ENCODE measurements around the gene ARHGAP26. TPM values are rescaled to one million over a fixed set of nuclear protein-coding genes. Genes with fewer than 3 reads are reported as not detected.

ARHGAP26 gene
- total RNA-seq, 4 donors from 2014 or later = 35.0 to 72.2 (median 44.0) TPM

DNA sequence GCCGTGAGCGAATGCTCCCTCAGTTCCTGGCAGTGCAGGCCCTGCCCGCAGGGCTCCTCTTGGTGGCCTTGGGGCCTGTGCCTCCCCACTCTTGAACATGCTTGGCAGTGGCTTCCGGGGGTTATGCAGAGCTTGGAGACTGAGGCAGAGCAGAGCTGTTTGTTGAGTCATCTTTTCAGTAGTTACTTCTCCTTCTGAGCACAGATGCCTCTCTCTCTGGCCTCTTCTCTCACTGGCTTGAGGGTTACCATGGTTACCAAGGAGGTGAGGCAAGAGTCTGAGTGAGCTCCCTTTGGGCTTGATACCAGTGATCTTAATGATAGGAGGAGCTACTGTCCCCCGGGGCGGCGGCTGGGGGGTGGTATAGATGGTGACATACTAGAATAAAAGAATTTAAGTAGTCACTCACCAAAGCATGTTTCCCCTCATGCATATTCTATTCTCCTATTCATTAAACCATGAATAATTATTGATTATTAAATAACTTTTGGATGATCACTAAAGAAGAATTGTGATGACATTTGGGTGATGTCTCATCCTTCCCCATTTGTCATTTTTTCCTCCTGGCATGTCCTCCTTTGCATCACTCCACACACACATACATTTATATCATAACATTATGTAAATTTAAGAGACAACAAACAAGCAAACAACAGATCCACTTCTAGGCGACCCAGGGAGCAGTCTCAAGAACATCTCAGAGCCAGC, 111.1 kb downstream of the ARHGAP26 start:
- TF ChIP-seq, protein P1, sequence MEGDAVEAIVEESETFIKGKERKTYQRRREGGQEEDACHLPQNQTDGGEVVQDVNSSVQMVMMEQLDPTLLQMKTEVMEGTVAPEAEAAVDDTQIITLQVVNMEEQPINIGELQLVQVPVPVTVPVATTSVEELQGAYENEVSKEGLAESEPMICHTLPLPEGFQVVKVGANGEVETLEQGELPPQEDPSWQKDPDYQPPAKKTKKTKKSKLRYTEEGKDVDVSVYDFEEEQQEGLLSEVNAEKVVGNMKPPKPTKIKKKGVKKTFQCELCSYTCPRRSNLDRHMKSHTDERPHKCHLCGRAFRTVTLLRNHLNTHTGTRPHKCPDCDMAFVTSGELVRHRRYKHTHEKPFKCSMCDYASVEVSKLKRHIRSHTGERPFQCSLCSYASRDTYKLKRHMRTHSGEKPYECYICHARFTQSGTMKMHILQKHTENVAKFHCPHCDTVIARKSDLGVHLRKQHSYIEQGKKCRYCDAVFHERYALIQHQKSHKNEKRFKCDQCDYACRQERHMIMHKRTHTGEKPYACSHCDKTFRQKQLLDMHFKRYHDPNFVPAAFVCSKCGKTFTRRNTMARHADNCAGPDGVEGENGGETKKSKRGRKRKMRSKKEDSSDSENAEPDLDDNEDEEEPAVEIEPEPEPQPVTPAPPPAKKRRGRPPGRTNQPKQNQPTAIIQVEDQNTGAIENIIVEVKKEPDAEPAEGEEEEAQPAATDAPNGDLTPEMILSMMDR (IDR thresholded peaks at IDR 0.05; ENCODE audit: low read depth) = no peak

GRCh38 chr5:142881784-142882126, 111.6 kb downstream of the ARHGAP26 start:
- TF ChIP-seq, protein P1 (IDR thresholded peaks at IDR 0.05; ENCODE audit: low read depth) = no peak

GRCh38 chr5:142883025-142883424, 112.8 kb downstream of the ARHGAP26 start:
- TF ChIP-seq, protein P1 (IDR thresholded peaks at IDR 0.05; ENCODE audit: low read depth) = no peak

DNA sequence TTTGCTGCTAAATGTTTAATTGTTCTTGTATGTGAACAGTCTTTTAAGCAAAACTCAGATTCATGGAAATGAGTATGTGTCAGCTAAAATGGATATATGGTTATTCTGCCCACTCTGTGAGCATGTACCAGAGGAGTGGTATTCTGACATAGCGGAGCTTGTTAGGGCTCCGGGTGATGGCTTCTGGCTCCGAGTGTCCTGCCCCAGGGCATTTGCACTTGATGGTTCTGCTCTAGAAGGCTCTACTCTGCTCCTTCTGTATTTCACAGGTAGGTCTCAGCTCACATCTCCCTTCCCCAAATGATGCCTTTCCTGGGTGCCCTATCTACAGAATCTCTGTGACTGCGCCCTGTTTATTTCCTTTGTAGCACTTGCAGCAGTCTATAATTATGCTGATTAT, 113.3 kb downstream of the ARHGAP26 start:
- TF ChIP-seq, protein P1 (IDR thresholded peaks at IDR 0.05; ENCODE audit: low read depth) = no peak

DNA sequence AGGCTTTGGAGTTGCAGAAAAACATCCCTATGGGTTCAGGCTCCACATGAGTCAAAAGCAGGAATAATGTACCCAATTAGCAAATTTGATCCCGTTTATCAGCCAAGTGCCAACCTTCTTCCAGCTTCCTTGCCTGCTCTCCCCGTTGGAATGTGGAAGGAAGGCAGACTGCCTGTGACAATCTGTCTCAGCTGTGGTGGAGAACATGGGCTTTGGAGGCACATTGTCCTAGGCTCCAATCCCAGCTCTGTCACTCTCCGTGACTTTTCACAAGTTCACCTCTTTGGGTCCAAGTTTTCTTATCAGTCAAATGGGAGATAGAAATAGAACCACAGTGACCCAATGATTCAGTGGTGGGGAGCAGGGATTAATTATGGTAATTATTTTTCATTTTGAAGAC, 113.9 kb downstream of the ARHGAP26 start:
- TF ChIP-seq, protein P1 (IDR thresholded peaks at IDR 0.05; ENCODE audit: low read depth) = no peak

- TF ChIP-seq, protein P1 (IDR thresholded peaks at IDR 0.05; ENCODE audit: low read depth) = no peak
Observed at GRCh38 chr5:142886211-142886610, 116.0 kb downstream of the ARHGAP26 start.

DNA sequence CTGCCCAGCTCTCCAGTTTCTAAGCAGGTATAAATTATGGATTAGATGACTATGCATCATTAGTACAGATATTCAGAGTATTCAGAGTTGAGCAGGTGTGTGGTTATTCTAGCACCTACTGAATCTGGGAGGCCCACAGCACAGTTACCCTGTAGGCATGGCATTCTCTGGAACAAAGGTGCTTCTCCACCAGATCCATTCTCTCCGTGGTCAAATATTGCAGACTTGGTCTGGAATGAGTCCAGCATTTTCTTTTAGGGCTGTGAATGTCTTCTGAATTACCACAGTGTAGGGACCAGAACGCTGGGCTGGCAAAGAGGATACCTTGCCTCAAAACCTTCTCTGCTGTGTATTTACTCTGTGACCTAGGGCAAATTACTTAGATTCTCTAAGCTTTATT, 116.8 kb downstream of the ARHGAP26 start:
- TF ChIP-seq, protein P1 (IDR thresholded peaks at IDR 0.05; ENCODE audit: low read depth) = no peak
